Measurements from ENCODE around the gene ABCA4. TPM values are rescaled to one million over a fixed set of nuclear protein-coding genes. Genes with fewer than 3 reads are reported as not detected.
A peak's percentile ranks its signal among the peaks of the same experiment; 100 is the strongest.

Gene ABCA4
- total and polyA plus RNA-seq, 7 donors: 0.14 to 1.1 (median 0.16) TPM; not detected in 2

- Histone ChIP-seq H3K27ac (peak overlapping the region in 2 of 4 donors; percentile 29 to 42), H3K36me3 (no peaks in the 10 kb centered on the region), H3K9me3 (no peaks in the 10 kb centered on the region), H3K27me3 (no peaks in the 10 kb centered on the region), H3K4me3 (no peak overlapping the region), H3K4me1 (peaks cover 0 to 18% (median 12%) of the 10 kb centered on the region in 4 donors)
- 81 to 84% methylated on average over 10 of the region's 10 CpGs for WGBS, 2 donors
- intact Hi-C loops (cut with DNase I): loop anchor here (2.0 to 10.0 kb wide), 2 partner anchors 42 to 444 kb away; no protein-coding TSS in a partner anchor
- no peak for DNase-seq
- TF ChIP-seq CTCF (IDR thresholded peaks at IDR 0.05) (no peak), POLR2AphosphoS5 (IDR thresholded peaks at IDR 0.05) (no peak), EP300 (IDR thresholded peaks at IDR 0.05) (no peak), POLR2A (IDR thresholded peaks at IDR 0.05) (no peak)
Observed at GRCh38 chr1:94020764-94021579, 100.0 kb downstream of the ABCA4 start.

GRCh38 chr1:94019327-94019726, 101.6 kb downstream of the ABCA4 start:
- H3K9me3 ChIP-seq: no peaks in the 10 kb centered on the region
- H3K4me3 ChIP-seq: no peak overlapping the region
- H3K4me1 ChIP-seq: peaks cover 0 to 14% (median 10%) of the 10 kb centered on the region in 4 donors
- DNase-seq: no peak
- no peak overlapping the region for H3K27ac ChIP-seq
- no peak for TF ChIP-seq POLR2AphosphoS5 (IDR thresholded peaks at IDR 0.05)
- TF ChIP-seq EP300 (IDR thresholded peaks at IDR 0.05): no peak
- TF ChIP-seq POLR2A (IDR thresholded peaks at IDR 0.05): no peak
- no peak for TF ChIP-seq CTCF (IDR thresholded peaks at IDR 0.05)
- WGBS, 2 donors: 89 to 91% methylated on average over 9 of the region's 9 CpGs
- intact Hi-C loops (cut with DNase I): no loop called here
- H3K36me3 ChIP-seq: no peaks in the 10 kb centered on the region
- no peaks in the 10 kb centered on the region for H3K27me3 ChIP-seq

GRCh38 chr1:94017155-94017829, 103.7 kb downstream of the ABCA4 start:
- WGBS, 2 donors: 59 to 73% methylated on average over 6 of the region's 6 CpGs
- no peaks in the 10 kb centered on the region for H3K27me3 ChIP-seq
- H3K9me3 ChIP-seq: no peaks in the 10 kb centered on the region
- DNase-seq: no peak
- H3K4me3 ChIP-seq: no peak overlapping the region
- intact Hi-C loops (cut with DNase I): no loop called here
- H3K27ac ChIP-seq: no peak overlapping the region
- TF ChIP-seq POLR2A (IDR thresholded peaks at IDR 0.05) (no peak), POLR2AphosphoS5 (IDR thresholded peaks at IDR 0.05) (no peak), CTCF (IDR thresholded peaks at IDR 0.05) (no peak)
- no peaks in the 10 kb centered on the region for H3K36me3 ChIP-seq
- peaks cover 0 to 14% (median 10%) of the 10 kb centered on the region in 4 donors for H3K4me1 ChIP-seq

GRCh38 chr1:94015489-94015817, 105.5 kb downstream of the ABCA4 start:
- DNase-seq: no peak
- WGBS, 2 donors: 90 to 92% methylated on average over 3 of the region's 3 CpGs
- H3K4me1 ChIP-seq: peaks cover 0 to 5% (median 3%) of the 10 kb centered on the region in 4 donors
- no peak overlapping the region for H3K4me3 ChIP-seq
- no peaks in the 10 kb centered on the region for H3K27me3 ChIP-seq
- H3K27ac ChIP-seq: no peak overlapping the region
- intact Hi-C loops (cut with DNase I): no loop called here
- no peaks in the 10 kb centered on the region for H3K9me3 ChIP-seq
- no peak for TF ChIP-seq CTCF (IDR thresholded peaks at IDR 0.05)
- no peak for TF ChIP-seq EP300 (IDR thresholded peaks at IDR 0.05)
- no peak for TF ChIP-seq POLR2A (IDR thresholded peaks at IDR 0.05)
- no peak for TF ChIP-seq POLR2AphosphoS5 (IDR thresholded peaks at IDR 0.05)
- H3K36me3 ChIP-seq: no peaks in the 10 kb centered on the region
